HG02763 (cell line): Measurements from ENCODE around the gene ILK.
A peak's percentile ranks its signal among the peaks of the same experiment; 100 is the strongest.

Source experiments
- ATAC-seq: cut with Tn5 transposase; IDR thresholded peaks from one replicate; pipeline ENCODE4 v1.9.1; 2021; ENCODE audit warnings: mild to moderate bottlenecking, moderate library complexity; ENCODE audit not compliant: unreplicated experiment

Gene ILK

DNA sequence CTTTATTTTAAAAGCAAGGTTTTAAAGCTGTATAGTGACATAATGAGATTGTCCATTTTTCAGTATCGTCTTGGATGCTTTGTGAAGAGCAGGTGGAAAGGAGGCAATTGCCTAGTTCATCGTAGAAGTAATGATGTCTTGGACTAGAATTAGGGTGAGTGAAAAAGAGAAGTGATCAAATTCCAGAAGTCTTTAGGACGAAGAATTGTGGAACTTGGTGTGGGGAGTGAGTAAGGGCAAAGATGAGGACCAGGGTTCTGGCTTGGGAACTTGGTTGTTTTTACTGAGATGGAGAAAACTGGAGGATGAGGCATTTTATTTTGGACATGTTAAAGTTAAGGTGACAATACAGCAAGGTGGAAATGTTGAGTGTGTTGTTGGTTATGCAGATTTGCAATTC lies 1.2 kb downstream of the ILK start:
- no peak for ATAC-seq

GRCh38 chr11:6606471-6607189 lies 3.1 kb downstream of the ILK start:
- peak; percentile 41 for ATAC-seq

- ATAC-seq: no peak
Measured at GRCh38 chr11:6607190-6607795, 3.7 kb downstream of the ILK start.

GRCh38 chr11:6608011-6608410 lies 4.4 kb downstream of the ILK start:
- no peak for ATAC-seq

DNA sequence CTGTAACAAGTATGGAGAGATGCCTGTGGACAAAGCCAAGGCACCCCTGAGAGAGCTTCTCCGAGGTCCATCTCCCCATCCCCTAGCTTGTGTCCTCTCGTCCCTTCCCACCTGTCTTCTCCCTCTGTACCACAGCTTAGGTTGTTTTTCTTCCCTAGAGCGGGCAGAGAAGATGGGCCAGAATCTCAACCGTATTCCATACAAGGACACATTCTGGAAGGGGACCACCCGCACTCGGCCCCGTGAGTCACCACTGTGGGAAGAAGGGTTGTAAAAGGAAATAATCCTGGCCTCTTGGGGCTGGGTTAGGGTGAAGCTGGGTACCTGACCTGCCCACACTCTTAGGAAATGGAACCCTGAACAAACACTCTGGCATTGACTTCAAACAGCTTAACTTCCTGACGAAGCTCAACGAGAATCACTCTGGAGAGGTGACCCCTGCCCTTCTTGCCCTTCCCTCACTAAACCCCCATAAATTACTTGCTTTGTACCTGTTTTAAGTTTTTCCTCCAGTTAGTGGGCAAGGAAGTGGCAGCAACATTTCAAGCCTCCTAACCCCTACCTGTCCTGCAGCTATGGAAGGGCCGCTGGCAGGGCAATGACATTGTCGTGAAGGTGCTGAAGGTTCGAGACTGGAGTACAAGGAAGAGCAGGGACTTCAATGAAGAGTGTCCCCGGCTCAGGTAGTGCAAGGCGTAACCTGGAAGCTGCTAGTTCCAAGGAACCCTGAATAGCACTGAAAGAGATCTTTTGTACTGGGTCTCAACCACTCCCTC lies 5.3 kb downstream of the ILK start:
- ATAC-seq: no peak

DNA sequence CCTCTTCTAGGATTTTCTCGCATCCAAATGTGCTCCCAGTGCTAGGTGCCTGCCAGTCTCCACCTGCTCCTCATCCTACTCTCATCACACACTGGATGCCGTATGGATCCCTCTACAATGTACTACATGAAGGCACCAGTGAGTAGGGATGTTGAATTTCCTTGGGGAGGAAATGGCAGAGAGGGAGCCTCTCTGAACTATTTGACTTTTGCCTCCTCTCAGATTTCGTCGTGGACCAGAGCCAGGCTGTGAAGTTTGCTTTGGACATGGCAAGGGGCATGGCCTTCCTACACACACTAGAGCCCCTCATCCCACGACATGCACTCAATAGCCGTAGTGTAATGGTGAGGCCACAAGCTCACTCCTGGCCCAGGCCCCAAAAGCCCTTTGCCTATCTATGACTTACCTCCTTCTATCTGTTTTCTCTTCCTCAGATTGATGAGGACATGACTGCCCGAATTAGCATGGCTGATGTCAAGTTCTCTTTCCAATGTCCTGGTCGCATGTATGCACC lies 6.0 kb downstream of the ILK start:
- ATAC-seq: no peak

DNA sequence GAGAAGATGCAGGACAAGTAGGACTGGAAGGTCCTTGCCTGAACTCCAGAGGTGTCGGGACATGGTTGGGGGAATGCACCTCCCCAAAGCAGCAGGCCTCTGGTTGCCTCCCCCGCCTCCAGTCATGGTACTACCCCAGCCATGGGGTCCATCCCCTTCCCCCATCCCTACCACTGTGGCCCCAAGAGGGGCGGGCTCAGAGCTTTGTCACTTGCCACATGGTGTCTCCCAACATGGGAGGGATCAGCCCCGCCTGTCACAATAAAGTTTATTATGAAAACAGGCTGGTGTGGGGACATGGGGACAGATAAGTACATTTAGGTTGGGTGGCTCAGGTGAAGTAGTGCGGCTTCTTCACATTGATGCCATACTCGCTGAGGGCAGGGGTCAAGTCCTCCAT lies 7.0 kb downstream of the ILK start:
- ATAC-seq: no peak

- ATAC-seq: peak; percentile 12
Measured at GRCh38 chr11:6611092-6611962, 7.8 kb downstream of the ILK start.

DNA sequence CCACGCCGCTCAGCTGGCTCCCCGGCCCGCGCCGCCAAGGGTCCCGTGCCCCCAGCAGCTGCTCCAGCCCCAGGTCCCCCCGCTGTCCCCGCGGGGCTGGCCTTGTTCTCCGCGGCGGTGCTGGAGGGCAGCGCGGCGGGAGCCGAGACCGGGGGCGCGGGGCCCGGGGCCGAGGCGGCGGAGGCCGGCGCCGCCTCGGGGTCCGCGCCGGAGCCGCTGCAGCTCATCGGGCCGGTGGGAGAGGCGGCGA lies 8.3 kb downstream of the ILK start:
- no peak for ATAC-seq

GRCh38 chr11:6612213-6613041 lies 8.9 kb downstream of the ILK start, which contains the start of gene TAF10:
TAF10 (minus strand) TSS chr11:6612216; CDS start chr11:6612189, 27 bp downstream.
- ATAC-seq: peak; percentile 90

DNA sequence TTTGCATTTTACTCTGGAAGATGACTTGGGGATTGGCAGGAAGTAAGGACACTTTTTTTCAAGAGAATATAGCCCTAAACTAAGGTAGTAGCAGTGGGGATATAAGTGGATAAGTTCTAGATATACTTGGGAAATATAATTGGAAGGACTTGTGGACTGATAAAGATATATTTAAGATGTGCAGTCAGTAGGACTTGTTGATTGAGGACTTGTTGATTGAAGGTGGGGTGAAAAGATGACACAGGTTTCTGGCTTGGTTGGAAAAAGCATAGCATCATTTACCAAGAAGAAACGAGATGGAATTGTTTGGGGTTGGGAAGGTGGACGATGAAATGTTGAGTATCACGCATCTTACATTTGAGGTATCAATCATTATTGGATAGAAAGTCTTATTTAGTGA lies 9.9 kb downstream of the ILK start:
- no peak for ATAC-seq

DNA sequence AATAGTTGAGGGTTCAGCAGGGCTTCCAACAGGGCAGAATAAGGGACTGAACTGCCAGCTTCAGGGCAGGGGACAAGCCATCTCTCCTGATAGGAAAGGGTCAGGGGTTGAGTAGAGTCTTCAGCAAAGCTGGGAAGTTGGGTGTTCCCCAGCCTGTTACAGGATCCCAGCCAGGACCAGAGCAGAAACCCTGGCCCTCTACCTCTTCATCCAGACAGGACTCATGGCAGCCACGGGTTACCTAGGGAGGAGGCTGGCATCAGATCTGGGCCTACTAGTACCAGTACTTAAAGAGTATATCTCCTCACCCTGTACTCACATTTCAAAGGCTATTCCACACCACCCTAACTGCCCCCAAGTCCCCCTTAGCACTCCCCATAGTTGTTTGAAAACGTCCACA lies 10.9 kb downstream of the ILK start:
- ATAC-seq: no peak

- no peak for ATAC-seq
Measured at GRCh38 chr11:6615046-6615445, 11.5 kb downstream of the ILK start.

DNA sequence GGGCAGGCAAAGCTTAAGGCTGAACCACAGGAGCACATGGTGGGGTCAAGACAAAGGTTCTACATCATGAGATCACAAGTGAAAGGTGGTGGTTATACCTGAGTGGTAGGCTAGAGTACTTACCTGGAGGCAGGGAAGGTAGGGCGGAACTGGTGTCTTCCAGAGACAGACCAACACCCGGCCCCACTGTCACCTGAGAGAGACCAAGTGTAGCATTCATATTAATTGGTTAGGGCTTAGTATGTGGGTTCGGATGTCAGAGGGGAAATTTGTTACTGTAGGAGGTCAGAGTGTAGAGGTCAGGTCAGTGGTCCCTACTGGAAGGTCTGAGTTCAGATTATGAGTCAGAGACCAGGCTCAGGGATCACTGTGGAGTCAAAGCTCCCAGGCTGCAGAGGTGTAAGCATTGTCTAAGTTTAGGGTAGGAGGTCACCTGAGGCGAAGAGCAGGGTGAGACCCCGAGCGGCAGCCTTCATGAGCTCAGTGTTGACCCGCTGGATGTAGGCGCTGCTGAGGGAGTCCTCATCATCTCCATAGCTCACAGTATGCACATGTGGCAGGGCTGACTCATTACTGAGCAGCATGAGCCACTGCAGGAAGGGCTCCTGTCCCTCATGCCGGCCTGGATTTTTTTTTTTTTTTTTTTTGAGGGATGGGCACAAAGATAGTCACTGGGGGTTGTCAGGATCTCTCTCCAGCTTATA lies 12.5 kb downstream of the ILK start:
- ATAC-seq: no peak

- no peak for ATAC-seq
Measured at GRCh38 chr11:6616596-6617250, 13.1 kb downstream of the ILK start.

GRCh38 chr11:6617315-6617781 lies 13.8 kb downstream of the ILK start:
- ATAC-seq: no peak

- ATAC-seq: peak; percentile 6
Measured at GRCh38 chr11:6618117-6619003, 14.8 kb downstream of the ILK start.
